Fibroblast of the conjunctiva (primary cell): Measurements from ENCODE around the gene SPATS1.
A peak's percentile ranks its signal among the peaks of the same experiment; 100 is the strongest.
"Not testable (repeated sequence)": the region's sequence is repeated elsewhere in the genome, so short reads cannot be mapped to it uniquely, and the experiment has no call there.

ENCODE experiments used
- DNase-seq: peaks from one replicate; pipeline ENCODE4 v3.0.0-alpha.2; 2010; ENCODE audit warnings: low read depth

SPATS1 gene

GRCh38 chr6:44311304-44311703 lies 31.1 kb upstream of the SPATS1 start:
- DNase-seq, result no peak

- DNase-seq, result no peak
These were observed 30.7 kb upstream of the SPATS1 start for GRCh38 chr6:44311767-44312166.

GRCh38 chr6:44312901-44313788 lies 29.3 kb upstream of the SPATS1 start, which contains the start of gene AARS2:
Gene AARS2, minus strand, starts transcription at chr6:44313347. Its CDS starts 24 bp downstream, at chr6:44313323.
- DNase-seq, result peak; percentile 62

GRCh38 chr6:44314657-44315056 lies 27.8 kb upstream of the SPATS1 start:
- not testable (repeated sequence) for DNase-seq

GRCh38 chr6:44315516-44315915 lies 26.9 kb upstream of the SPATS1 start:
- no peak for DNase-seq

GRCh38 chr6:44315951-44316350 lies 26.5 kb upstream of the SPATS1 start:
- no peak for DNase-seq

- DNase-seq, result no peak
These were observed 26.0 kb upstream of the SPATS1 start for GRCh38 chr6:44316481-44316880.

GRCh38 chr6:44317136-44317631 lies 25.3 kb upstream of the SPATS1 start:
- DNase-seq, result not testable (repeated sequence)

- no peak for DNase-seq
These were observed 21.2 kb upstream of the SPATS1 start for GRCh38 chr6:44321210-44321609.

- DNase-seq, result no peak
These were observed 15.4 kb upstream of the SPATS1 start for GRCh38 chr6:44327096-44327495.

GRCh38 chr6:44327760-44328159 lies 14.7 kb upstream of the SPATS1 start:
- DNase-seq, result no peak

- not testable (repeated sequence) for DNase-seq
These were observed 14.2 kb upstream of the SPATS1 start for GRCh38 chr6:44328203-44328602.

GRCh38 chr6:44329858-44330257 lies 12.6 kb upstream of the SPATS1 start:
- no peak for DNase-seq

- no peak for DNase-seq
These were observed 9.9 kb upstream of the SPATS1 start for GRCh38 chr6:44332585-44332984.

GRCh38 chr6:44333273-44333919 lies 9.1 kb upstream of the SPATS1 start:
- DNase-seq, result no peak

- no peak for DNase-seq
These were observed 8.5 kb upstream of the SPATS1 start for GRCh38 chr6:44333942-44334341.

GRCh38 chr6:44335631-44336030 lies 6.8 kb upstream of the SPATS1 start:
- DNase-seq, result no peak

GRCh38 chr6:44338228-44339122 lies 4.0 kb upstream of the SPATS1 start:
- DNase-seq, result peak; percentile 34

GRCh38 chr6:44339301-44339700 lies 3.1 kb upstream of the SPATS1 start:
- DNase-seq, result no peak

- no peak for DNase-seq
These were observed 2.5 kb upstream of the SPATS1 start for GRCh38 chr6:44339763-44340625.
